GM23248 (cell line): ENCODE data around the gene LOXL4. TPM values are rescaled to one million over a fixed set of nuclear protein-coding genes. Genes with fewer than 3 reads are reported as not detected.

Experiments used
- DNase-seq: peaks from one replicate; pipeline ENCODE4 v3.0.0-alpha.2; 2015
- H2AFZ ChIP-seq: fragments of 200-600 bp; sonication (generic); 2 replicates; pipeline ENCODE4 v1.6.1; 2016; ENCODE audit warnings: antibody characterized with exemption
- H3F3A ChIP-seq: fragments of 200-600 bp; sonication (generic); 2 replicates; pipeline ENCODE4 v1.6.1; 2016; ENCODE audit warnings: mild to moderate bottlenecking, antibody characterized with exemption, mixed run types; ENCODE audit not compliant: insufficient read depth
- H3K27ac ChIP-seq: fragments of 200-600 bp; sonication (generic); 2 replicates; pipeline ENCODE4 v1.5.1; 2016; ENCODE audit warnings: mild to moderate bottlenecking
- H3K27me3 ChIP-seq: fragments of 200-600 bp; sonication (generic); replicated peaks from 2 replicates; pipeline ENCODE4 v1.6.1; 2016; ENCODE audit warnings: mild to moderate bottlenecking; ENCODE audit not compliant: insufficient read depth
- H3K36me3 ChIP-seq: fragments of 200-600 bp; sonication (generic); 2 replicates; pipeline ENCODE4 v1.6.1; 2016; ENCODE audit warnings: low read depth, mild to moderate bottlenecking
- H3K4me1 ChIP-seq: fragments of 200-600 bp; sonication (generic); 2 replicates; pipeline ENCODE4 v1.6.1; 2016; ENCODE audit warnings: mild to moderate bottlenecking; ENCODE audit not compliant: insufficient read depth
- H3K4me2 ChIP-seq: fragments of 200-600 bp; sonication (generic); one replicate; pipeline ENCODE4 v1.6.1; 2016; ENCODE audit warnings: mild to moderate bottlenecking; ENCODE audit not compliant: unreplicated experiment
- H3K4me3 ChIP-seq: fragments of 200-600 bp; sonication (generic); 2 replicates; pipeline ENCODE4 v1.5.1; 2016; ENCODE audit warnings: mild to moderate bottlenecking
- H3K79me2 ChIP-seq: fragments of 200-600 bp; sonication (generic); 2 replicates; pipeline ENCODE4 v1.6.1; 2016; ENCODE audit warnings: mild to moderate bottlenecking; ENCODE audit not compliant: insufficient read depth
- H3K9ac ChIP-seq: fragments of 200-600 bp; sonication (generic); 2 replicates; pipeline ENCODE4 v1.6.1; 2016; ENCODE audit warnings: mild to moderate bottlenecking
- H3K9me2 ChIP-seq: fragments of 200-600 bp; sonication (generic); 2 replicates; pipeline ENCODE4 v1.6.1; 2016; ENCODE audit warnings: mixed run types, mild to moderate bottlenecking, moderate library complexity; ENCODE audit not compliant: insufficient read depth
- H3K9me3 ChIP-seq: fragments of 200-600 bp; sonication (generic); one replicate; pipeline ENCODE4 v1.6.1; 2017; ENCODE audit warnings: low read depth
- H4K20me1 ChIP-seq: fragments of 200-600 bp; sonication (generic); 2 replicates; pipeline ENCODE4 v1.6.0; 2016; ENCODE audit not compliant: insufficient read depth
- EZH2 ChIP-seq: fragments of 200-600 bp; sonication (generic); IDR thresholded peaks from 2 replicates; pipeline ENCODE4 v1.6.1; 2018; ENCODE audit warnings: antibody characterized with exemption, mild to moderate bottlenecking; ENCODE audit not compliant: insufficient read depth, poor library complexity, severe bottlenecking
- EZH2phosphoT487 ChIP-seq: fragments of 200-600 bp; sonication (generic); IDR thresholded peaks from 2 replicates; pipeline ENCODE4 v1.6.1; 2018; ENCODE audit warnings: antibody characterized with exemption, moderate library complexity, mild to moderate bottlenecking, low read depth; ENCODE audit not compliant: insufficient read depth
- WGBS, 2 experiments: methylation state at CpG; one replicate each; pipeline ENCODE4 v1.1.6; 2015 to 2017; ENCODE audit warnings: low lambda C conversion rate in 2 of 2, low coverage in 1 of 2; ENCODE audit errors: missing lambda C conversion rate in 2 of 2; 5-methylcytosine and 5-hydroxymethylcytosine counted together
- in situ Hi-C: fragments of 300-500 bp; cut with MboI; formaldehyde crosslinking; loops from 2 replicates; pipeline ENCODE4 v1.15.0; 2020
- polyA plus RNA-seq: library from polyadenylated mRNA; unstranded; fragments of >200 nt; fragmentation: Nextera tagmentation; extraction: Ambion mirVana; gene quantifications from 2 replicates; pipeline ENCODE4 v1.2.1, GENCODE V29; 2016
- total RNA-seq: library from RNA; depleted of rRNA; stranded (reverse); fragments of >200 nt; shearing (Covaris generic); gene quantifications from 2 replicates; pipeline ENCODE4 v1.2.3, GENCODE V29; 2014; rRNA removed

Gene LOXL4
- total RNA-seq (496 and 507 TPM in 2 replicates), polyA plus RNA-seq (319 and 320 TPM in 2 replicates)

DNA sequence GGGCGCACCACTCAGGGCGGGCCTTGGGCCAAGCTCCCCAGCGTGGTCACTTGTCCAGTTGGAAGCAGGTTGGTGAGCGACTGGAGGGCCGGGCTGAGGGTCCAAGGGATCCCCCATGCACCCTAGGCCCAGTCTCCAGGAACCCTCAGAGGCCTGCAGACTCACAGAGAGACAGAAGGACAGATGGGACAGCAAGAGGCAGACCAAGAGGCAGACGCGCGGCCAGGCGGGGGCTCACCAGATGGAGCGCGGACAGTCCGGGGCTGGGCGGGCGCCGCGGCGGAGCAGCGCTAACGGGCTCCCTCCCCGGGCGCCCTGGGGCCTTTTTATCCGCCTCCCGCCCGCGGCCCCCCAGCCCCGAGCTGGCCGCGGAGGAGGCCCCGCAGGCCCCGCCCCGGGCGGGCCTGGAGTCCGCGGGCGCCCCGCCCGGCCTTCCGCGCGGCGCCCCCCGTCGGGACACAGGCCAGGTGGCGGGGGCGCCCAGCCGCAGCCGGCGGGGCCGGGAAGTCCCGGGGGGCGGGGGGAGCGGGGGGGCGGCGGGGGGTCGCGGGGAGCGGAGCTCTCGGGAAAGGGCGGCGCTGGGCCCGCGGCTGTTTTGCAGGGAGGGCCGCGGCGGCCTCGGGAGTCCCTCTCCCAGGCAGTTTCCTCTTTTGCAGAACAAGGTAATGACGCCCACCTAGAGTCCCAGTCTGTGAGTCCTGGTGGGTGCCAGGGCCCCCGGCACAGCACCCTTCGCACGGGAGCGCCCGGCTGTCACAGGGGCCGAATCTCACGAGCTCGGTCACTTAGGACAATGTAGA is at the start of gene LOXL4:
TSS of gene LOXL4 (minus strand) at position 301 of the 800 bp plus-strand sequence. CDS start 5,175 bp downstream, outside the sequence.
- peaks cover 25% of the 10 kb centered on the region for H3K4me1 ChIP-seq
- TF ChIP-seq EZH2phosphoT487 (no peak), EZH2 (no peak)
- H3K9me2 ChIP-seq: no peaks in the 10 kb centered on the region
- H4K20me1 ChIP-seq: no peaks in the 10 kb centered on the region
- H2AFZ ChIP-seq: peak within 1 kb of the TSS; percentile 78
- H3K79me2 ChIP-seq: peaks cover 24% of the 10 kb centered on the region
- peak within 1 kb of the TSS; percentile 91 for H3K9ac ChIP-seq
- no peaks in the 10 kb centered on the region for H3K9me3 ChIP-seq
- H3K27ac ChIP-seq: peak within 1 kb of the TSS; percentile 71
- H3F3A ChIP-seq: peaks cover 14% of the 10 kb centered on the region
- peak; percentile 80 for DNase-seq
- peak within 1 kb of the TSS; percentile 94 for H3K4me2 ChIP-seq
- H3K27me3 ChIP-seq: no peaks in the 10 kb centered on the region
- in situ Hi-C loops: no loop called here
- 3% methylated on average over 28 to 34 of the region's 75 CpGs for WGBS, 2 experiments
- H3K4me3 ChIP-seq: peak within 1 kb of the TSS; percentile 88
- no peaks in the 10 kb centered on the region for H3K36me3 ChIP-seq

- Histone ChIP-seq H3K79me2 (no peaks in the 10 kb centered on the region), H3K9me2 (no peaks in the 10 kb centered on the region), H2AFZ (0 out of 2 replicates have a peak overlapping the region, but pooled peaks have one; percentile 22), H3K9me3 (no peaks in the 10 kb centered on the region), H3K36me3 (no peaks in the 10 kb centered on the region), H3K9ac (no peak overlapping the region; the same call in 1 of the 2 replicates), H3F3A (peaks cover 32% of the 10 kb centered on the region), H3K27me3 (no peaks in the 10 kb centered on the region), H4K20me1 (no peaks in the 10 kb centered on the region), H3K27ac (peak overlapping the region; percentile 73), H3K4me2 (peak overlapping the region; percentile 73), H3K4me1 (peaks cover 59% of the 10 kb centered on the region), H3K4me3 (no peak overlapping the region)
- DNase-seq: peak; percentile 87
- in situ Hi-C loops: no loop called here
- no peak for TF ChIP-seq EZH2phosphoT487
- no peak for TF ChIP-seq EZH2
These were observed 48.7 kb upstream of the LOXL4 start for GRCh38 chr10:98316661-98317060.

- H3K9me3 ChIP-seq: no peaks in the 10 kb centered on the region
- no peaks in the 10 kb centered on the region for H3K9me2 ChIP-seq
- H2AFZ ChIP-seq: no peak overlapping the region
- H3K36me3 ChIP-seq: no peaks in the 10 kb centered on the region
- in situ Hi-C loops: no loop called here
- DNase-seq: peak; percentile 66
- WGBS, 2 experiments: 19 to 20% methylated on average over 5 of the region's 5 CpGs
- no peak overlapping the region for H3K4me3 ChIP-seq
- peak overlapping the region; percentile 73 for H3K27ac ChIP-seq
- H3K9ac ChIP-seq: no peak overlapping the region; the same call in 1 of the 2 replicates
- H4K20me1 ChIP-seq: no peaks in the 10 kb centered on the region
- H3K79me2 ChIP-seq: no peaks in the 10 kb centered on the region
- H3K4me1 ChIP-seq: peaks cover 61% of the 10 kb centered on the region
- no peaks in the 10 kb centered on the region for H3K27me3 ChIP-seq
- H3K4me2 ChIP-seq: peak overlapping the region; percentile 73
- TF ChIP-seq EZH2phosphoT487 (no peak), EZH2 (no peak)
- peaks cover 32% of the 10 kb centered on the region for H3F3A ChIP-seq
These were observed 48.2 kb upstream of the LOXL4 start for GRCh38 chr10:98316170-98316569.

- no peak overlapping the region for H3K9ac ChIP-seq
- no peaks in the 10 kb centered on the region for H4K20me1 ChIP-seq
- 0 out of 2 replicates have a peak overlapping the region, but pooled peaks have one; percentile 2 for H3K27ac ChIP-seq
- no peak overlapping the region for H3K4me3 ChIP-seq
- in situ Hi-C loops: no loop called here
- H3K4me1 ChIP-seq: peaks cover 61% of the 10 kb centered on the region
- TF ChIP-seq EZH2 (no peak), EZH2phosphoT487 (no peak)
- H3K79me2 ChIP-seq: no peaks in the 10 kb centered on the region
- peaks cover 45% of the 10 kb centered on the region for H3F3A ChIP-seq
- WGBS, 2 experiments: 46 to 50% methylated on average over 8 of the region's 8 CpGs
- H3K4me2 ChIP-seq: peak overlapping the region; percentile 26
- H2AFZ ChIP-seq: no peak overlapping the region
- peak; percentile 75 for DNase-seq
- no peaks in the 10 kb centered on the region for H3K36me3 ChIP-seq
- no peaks in the 10 kb centered on the region for H3K27me3 ChIP-seq
- H3K9me3 ChIP-seq: no peaks in the 10 kb centered on the region
- H3K9me2 ChIP-seq: no peaks in the 10 kb centered on the region
These were observed 46.7 kb upstream of the LOXL4 start for GRCh38 chr10:98314532-98315284.
